Measurements from ENCODE around the gene SPO11.

Gene SPO11, protein sequence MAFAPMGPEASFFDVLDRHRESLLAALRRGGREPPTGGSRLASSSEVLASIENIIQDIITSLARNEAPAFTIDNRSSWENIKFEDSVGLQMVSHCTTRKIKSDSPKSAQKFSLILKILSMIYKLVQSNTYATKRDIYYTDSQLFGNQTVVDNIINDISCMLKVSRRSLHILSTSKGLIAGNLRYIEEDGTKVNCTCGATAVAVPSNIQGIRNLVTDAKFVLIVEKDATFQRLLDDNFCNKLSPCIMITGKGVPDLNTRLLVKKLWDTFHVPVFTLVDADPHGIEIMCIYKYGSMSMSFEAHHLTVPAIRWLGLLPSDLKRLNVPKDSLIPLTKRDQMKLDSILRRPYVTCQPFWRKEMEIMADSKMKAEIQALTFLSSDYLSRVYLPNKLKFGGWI

DNA sequence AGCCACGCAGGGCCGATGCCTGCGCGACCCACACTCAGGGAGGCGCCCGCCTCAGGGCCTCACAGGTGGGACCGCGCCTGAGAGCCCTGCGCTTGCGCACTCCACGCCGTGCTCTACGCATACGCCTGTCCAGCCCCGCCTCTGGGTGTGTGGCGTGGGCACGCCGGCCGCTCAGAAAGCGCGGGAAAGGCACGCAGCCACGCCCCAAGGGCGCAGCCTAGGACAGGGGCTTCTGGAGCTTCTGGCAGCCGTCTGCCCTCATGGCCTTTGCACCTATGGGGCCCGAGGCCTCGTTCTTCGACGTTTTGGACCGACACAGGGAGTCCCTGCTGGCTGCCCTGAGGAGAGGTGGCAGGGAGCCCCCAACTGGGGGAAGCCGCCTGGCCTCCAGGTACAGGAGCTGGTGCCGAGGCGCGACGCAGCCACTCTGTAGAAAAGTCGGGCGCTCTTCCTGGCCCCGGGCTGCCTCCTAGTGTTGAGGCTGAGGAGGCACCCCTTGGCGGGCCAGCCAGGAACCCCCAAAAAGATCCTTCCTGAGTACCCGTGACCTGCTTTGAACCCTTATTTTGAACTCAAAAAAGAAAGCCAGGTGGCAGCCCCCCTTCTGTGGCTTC lies at the start of gene SPO11:
TSS of gene SPO11 (plus strand) at position 196 of the 614 bp plus-strand sequence. CDS start at position 261, 65 bp downstream.
- peak in 2 of 56 donors; percentile 11 to 53 for DNase-seq

DNA sequence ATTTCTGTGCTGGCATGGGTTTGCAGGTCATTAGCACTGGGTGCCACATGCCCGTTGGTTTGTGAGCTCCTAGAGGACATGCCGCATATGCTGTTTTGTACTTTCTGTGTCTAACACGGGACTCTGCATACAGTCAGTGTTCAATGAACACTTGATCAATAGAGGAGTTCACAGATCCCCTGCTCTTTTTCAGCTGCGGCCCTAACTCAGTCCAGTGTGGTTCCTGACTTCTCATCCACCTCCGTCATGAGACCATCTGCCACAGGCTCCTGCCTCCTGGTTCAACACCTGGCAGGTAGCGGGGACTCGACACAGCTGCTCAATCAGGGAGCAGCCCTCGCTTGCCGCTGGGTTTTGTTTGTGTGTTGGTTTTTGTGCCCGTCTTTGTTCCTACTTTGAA lies 49.4 kb upstream of the SPO11 start:
- no peak for DNase-seq

DNA sequence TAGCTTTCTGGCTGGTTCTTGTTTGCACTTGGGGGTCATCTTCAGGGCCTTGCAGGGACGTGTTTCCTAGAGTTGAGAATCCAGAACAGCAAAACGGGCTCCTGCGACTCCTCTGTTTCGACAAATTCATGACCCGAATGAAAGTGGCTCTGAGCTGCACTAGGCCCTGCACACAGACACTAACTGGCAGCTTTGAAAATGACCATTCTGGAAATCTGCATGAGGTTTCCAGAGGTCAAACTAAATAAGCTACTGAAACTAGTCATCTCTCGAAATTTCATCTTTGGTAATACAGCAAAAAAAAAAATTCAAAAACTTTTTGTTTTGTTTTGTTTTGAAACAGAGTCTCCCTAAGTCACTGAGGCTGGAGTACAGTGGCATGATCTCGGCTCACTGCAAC lies 47.7 kb upstream of the SPO11 start:
- no peak for DNase-seq

DNA sequence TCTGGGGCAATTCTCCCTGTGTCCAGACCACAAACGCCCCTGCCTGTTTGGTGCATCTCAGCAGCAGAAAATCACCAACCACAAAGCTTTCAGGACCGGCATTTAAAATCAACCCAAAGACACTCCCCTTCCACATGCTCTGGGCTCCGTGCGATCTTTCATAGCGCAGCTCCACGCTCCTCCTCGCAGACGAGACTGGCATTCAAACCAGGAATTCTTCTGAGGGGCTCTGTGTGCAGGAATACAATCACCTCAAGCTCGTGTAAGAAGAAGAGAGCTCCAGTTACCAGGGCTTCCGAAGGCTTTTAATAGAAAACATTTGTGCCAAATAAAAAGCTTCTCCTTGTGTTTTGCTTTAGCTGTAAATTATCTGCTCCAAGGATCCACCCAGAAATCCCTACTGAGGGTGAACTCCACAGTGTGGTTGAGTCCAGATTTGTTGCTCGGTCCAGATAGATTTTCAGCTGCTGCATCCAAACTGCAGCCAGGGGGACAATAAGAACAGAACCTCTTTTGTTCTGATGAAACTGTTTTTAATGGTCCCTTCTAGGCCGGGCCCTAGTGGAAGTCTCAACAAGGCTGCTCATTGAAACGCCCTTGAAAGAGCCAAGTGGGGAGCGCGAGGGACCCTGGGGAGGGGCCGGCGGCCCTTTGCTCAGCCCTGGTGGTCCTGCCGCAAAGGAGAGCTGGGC lies 46.8 kb upstream of the SPO11 start:
- DNase-seq = peak in 42 of 56 donors; percentile 23 to 81 (median 48)

DNA sequence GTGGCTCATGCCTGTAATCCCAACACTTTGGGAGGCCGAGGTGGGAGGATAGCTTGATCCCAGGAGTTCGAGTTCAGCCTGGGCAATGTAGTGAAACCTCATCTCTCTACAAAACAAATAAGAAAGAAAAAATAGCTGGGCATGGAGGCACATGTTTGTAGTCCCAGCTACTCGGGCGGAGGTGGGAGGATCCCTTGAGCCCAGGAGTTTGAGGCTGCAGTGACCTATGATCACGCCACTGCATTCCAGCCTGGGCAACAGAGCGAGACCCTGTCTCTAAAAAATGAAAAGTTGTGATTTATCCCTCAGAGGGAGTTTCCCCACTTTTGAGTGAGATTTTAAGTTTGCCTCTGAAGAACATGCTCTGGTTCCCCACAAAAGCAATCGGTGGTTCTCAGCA lies 45.7 kb upstream of the SPO11 start:
- no peak for DNase-seq

DNA sequence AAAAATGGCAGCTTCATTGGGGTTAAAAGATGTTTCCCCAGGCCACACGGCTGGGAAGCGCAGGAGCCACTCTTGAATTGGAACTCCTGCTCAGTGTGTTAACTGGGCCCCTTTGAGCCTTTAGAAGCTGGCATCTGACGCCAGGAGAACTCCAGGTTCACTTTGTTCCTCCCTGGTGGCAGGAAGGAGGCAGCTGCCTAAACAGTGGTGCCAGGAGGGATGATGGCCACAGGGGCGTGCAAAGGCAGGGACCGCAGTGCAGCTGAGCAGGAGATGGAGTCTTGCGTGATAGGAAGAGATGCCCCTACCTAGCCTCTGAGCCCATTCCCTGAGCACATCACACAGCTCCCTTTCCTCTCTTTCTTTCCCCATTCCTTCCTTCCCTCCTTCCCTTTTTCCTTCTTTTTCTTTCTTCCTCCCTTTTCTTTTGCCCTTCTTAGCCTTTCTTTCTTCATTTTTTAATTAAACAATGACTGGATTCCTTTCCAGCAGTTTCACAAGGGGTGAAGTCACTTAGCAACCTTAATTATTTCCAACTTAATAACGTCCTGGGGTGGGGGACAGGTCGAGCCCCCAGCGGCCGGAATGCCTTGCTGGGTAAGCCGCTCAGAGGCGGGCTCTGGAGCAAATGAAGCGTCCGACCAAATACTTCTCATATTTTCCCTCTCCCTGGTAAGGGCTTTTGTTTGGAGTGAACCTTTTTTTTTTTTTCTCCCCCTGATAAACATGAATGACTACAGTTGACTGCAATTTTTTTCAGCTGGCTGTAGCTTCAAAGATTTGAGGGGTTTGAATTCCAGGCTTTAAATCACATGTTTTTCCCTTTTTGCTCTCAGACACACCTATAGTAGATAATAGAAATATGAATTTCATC lies 42.4 kb upstream of the SPO11 start:
- DNase-seq = peak in 4 of 56 donors; percentile 14 to 33 (median 22)

GRCh38 chr20:57287901-57288300 lies 41.7 kb upstream of the SPO11 start:
- no peak for DNase-seq

DNA sequence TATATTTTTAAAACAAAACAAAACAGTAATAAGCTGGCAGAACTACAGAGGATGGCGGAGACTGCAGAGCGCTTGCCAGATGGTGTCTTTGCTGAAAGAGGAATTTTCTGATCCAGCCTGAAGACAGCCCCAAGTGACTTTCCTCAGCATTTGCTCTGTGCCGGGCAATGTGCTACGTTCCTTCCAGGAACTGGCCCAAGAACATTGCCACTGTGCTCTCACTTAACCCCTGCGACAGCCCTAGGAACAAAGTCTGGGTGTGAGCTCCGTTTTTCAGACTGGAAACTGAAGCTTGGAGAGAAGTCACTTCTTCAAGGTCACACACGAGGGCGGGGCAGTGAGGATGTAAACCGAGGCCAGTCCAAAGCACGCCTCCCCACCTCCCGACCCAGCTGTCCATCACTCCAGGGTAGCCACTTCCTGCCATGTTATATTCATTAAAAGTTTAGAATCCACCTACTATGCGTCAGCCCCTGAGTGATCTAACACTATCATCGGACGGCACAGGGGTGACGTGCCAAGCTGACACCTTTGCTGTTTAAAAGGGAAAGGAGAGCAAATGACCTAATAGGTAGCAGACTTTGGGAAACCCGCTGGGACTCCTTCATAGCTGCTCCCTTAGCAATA lies 40.8 kb upstream of the SPO11 start:
- DNase-seq = peak in 19 of 56 donors; percentile 9 to 56 (median 31)

GRCh38 chr20:57289391-57290177 lies 40.0 kb upstream of the SPO11 start:
- DNase-seq = peak in 45 of 56 donors; percentile 14 to 91 (median 63)

DNA sequence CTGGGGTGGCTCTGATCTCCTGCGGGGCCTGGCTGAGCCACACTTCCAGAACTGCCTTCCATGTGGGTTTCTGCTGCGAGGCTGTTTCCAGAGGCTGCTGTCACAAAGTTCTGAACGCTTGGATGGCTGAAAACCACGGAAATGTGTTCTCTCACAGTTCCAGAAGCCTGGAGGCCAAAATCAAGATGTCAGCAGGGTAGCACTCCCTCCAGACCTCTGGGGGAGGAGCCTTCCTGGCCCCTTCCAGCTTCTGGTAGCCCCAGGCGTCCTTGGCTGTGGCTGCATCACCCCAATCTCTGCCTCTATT lies 39.5 kb upstream of the SPO11 start:
- DNase-seq = no peak

- no peak for DNase-seq
These were observed 38.6 kb upstream of the SPO11 start for GRCh38 chr20:57291003-57291402.

DNA sequence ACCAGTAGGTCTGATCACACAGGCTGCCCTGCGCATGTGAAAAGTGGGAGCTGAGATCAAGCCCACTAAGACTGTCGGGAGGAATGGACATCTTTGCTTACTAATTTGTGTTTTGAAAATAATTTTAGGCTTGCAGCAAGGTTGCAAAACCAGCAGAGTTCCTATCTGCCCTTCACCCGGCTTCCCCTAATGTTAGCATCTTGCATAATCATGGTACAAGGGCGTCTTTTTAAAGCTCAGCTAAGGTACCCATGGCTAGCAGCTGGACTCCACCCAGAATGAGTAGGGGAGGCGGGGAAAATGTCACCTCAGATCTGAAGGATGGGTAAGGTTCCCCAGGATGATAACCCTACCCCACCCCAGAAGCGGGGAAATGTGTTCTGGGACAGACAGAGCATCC lies 37.9 kb upstream of the SPO11 start:
- no peak for DNase-seq

GRCh38 chr20:57292611-57293010 lies 37.0 kb upstream of the SPO11 start:
- DNase-seq = no peak

- DNase-seq = no peak
These were observed 35.6 kb upstream of the SPO11 start for GRCh38 chr20:57293995-57294394.

- no peak for DNase-seq
These were observed 35.1 kb upstream of the SPO11 start for GRCh38 chr20:57294550-57294949.

- no peak for DNase-seq
These were observed 31.1 kb upstream of the SPO11 start for GRCh38 chr20:57298457-57298856.

- DNase-seq = no peak
These were observed 28.6 kb upstream of the SPO11 start for GRCh38 chr20:57301026-57301425.

DNA sequence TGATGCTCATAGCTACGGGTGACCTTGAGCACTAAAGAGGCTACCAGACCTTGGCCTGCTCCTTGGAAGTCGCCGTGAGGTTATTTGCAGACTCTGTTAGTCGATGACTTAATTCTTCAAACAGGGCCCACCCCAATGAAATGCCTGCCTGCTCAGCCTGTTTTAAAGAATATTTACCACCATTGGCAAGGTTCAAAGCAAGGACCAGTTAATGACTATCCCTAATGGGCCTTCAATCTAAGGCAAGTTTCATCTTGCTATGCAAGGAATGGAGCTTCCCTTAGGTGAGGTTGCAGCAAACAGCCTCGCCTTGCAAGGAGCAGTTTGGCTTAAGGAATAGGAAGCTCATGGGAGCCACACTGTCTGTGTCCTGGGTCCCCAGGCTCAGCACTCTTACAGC lies 22.9 kb upstream of the SPO11 start:
- DNase-seq = no peak

- DNase-seq = no peak
These were observed 20.9 kb upstream of the SPO11 start for GRCh38 chr20:57308451-57309271.

All from amygdala (tissue), 56 donors.